CD4-positive, alpha-beta T cell treated with Interleukin-12 subunit alpha and Interleukin-12 subunit beta, for 1 hour (primary cell): ENCODE results near the gene MRPL10.
A peak's percentile ranks its signal among the peaks of the same experiment; 100 is the strongest.

Experiments used
- DNase-seq: peaks from one replicate; pipeline ENCODE4 v3.0.0-alpha.2; 2020

MRPL10 gene

DNA sequence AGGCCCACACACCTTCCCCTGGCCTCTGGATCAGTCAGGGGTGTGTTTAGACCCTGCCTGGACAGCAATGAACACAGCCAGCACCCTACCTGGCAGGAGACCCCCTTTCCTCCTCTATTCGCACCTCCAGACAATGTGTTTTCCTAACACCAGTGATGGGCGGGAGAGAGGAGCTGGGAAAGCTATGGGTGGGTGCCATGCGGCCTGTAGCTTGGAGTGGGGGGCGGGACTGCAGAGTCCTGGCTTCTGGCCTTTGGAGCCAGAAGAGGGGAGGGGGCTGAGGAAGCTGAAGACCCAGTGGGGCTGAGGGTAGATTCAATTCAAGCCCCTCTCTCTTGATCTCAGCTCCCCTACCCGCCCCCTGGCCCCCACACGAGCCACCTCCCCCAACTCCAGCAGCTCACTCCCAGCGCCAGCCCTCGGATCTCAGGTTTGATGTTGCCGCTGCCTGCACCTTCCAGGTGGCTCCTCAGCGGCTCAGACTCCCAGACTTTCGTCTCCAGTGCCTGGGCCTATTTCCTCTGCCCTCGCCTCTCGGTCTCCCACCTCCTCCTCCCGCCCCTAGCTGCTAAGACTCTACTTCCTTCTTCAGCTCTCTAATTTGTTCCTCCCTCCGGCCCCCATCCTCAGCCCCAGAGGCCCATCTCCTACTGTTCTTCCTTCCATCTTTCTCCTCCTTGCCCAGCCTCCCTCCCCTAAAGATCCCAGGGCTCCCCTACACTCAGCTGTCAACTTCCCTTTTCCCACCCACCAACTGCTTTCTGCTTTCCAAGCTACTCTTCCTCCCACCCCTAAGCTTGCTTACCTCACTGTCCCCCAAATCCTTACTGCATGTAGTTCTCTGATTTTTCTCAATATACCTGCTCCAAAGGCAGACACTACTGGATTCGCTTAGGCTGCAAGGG is 26.5 kb upstream of the MRPL10 start:
- DNase-seq = no peak

- DNase-seq = no peak
These were observed 25.5 kb upstream of the MRPL10 start for GRCh38 chr17:47856830-47857229.

GRCh38 chr17:47855737-47856136 is 24.4 kb upstream of the MRPL10 start:
- DNase-seq = no peak

DNA sequence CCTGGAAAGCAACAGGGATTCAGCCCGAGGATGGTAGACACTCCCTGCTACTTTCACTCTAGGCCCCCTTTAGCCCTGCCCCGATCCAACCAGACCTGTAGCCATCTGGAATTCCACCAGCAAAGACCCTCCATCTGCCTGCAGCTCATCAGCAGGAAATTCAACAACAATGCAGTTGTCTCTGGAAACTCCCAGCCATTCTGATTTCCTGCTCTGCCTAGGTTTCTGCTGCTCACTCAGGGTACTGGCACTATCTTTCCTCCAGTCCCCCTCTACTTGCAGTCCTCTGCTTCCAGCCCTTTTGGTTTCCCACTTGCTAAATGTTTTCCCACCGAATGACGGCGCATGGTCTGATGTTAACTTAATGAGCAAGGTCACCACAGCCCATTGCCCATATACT is 22.3 kb upstream of the MRPL10 start:
- no peak for DNase-seq

DNA sequence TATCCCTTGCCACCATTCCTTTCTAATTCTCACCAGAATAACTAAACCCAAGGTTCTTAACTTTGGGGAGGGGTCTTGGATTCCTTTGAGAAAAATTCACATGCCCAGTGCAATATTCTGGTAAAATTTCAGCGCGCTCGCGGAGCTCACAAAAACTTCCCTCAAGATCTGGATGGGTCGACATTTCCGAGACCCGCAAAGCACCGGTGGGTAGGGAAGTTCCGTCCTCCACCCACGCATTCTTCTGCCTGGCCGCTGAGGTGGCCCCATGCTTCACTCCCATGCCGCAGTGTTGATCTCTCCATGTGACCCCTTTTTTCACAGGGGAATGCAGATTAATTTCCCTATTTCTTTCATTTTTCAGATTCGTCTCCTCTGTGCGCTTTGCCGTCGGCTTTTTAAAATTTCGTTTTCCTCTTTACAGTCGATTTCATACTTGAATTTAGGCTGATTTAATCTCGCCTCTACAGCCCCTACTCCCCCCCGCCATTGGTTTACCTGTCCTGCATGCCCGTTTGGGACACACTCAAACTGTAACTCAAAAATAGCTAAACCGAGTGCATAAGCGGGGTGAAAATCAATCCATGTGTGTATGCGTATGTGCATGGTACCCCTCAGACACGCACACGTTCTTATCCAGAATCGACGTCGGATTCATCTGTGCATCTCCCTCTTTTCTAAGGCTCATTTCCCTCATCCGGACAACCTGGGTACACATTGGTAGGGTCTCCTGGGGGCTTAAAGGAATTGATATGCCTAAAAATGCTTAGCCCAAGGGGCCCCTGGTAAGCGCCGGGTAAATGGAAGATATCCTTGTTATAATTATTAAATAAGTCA is 21.0 kb upstream of the MRPL10 start:
- no peak for DNase-seq

DNA sequence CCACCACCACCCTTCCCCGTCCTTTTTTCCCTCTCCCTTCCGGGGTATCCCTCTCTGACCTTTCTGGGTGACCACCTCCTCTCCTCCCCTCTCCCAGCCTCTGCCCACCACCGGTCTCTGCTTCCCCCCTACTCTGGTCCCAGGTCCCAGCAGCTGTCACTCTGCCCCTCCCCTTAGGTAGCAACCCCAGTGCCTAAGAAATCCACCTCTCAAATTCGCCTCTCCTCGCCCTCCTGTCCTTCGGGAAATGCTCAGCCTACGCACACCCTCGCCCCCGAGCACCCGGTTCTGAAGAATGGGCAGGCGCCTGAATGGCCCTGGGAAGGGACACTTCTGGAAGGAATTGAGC is 20.4 kb upstream of the MRPL10 start:
- no peak for DNase-seq

DNA sequence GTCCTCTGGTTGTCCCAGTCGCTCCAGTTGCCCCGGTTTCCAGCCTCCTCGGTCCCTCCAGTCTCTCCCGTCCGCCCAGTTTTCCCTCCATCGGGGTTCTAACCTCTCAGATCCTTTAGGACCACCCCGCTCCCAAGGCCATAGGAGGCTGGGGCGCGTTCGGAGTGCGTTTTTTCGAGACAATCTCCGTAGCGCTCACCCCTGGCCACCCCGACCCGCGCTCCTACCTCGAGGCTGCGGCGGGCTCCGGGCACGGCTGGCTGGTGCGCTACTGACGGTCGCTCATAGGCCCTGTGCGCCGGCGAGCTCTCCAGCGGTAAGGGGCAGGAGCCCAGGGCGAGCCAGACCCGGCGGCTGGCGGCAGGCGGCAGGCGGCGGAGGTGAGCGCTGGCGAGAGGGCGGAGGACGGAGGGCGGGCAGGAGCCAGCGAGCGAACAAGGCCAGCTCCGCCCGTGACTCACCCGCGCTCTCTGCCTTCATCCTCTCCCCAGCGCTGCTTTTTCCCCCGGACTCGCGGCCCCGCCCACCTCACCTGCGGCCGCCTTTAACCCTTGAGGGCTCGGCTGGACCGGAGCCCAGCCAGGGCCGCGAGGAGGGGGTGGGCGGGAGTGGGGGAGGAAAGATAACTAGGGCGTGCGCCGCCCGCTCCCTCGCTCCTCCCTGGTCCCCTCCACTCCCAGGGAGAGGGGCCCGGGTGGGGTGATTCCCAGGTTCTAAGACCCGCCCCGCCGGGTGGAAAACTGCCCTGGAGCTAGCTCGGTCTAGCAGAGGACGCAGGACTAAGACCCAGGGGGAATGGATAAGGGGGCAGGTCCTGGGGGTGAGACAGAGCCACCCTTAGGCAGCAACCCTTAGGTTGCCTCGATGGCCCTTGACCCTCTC is 19.6 kb upstream of the MRPL10 start, which contains the start of gene SP6:
SP6 (minus strand) TSS at position 472 of the 882 bp plus-strand sequence. CDS start 2,734 bp downstream, outside the sequence.
- DNase-seq = peak; percentile 70

DNA sequence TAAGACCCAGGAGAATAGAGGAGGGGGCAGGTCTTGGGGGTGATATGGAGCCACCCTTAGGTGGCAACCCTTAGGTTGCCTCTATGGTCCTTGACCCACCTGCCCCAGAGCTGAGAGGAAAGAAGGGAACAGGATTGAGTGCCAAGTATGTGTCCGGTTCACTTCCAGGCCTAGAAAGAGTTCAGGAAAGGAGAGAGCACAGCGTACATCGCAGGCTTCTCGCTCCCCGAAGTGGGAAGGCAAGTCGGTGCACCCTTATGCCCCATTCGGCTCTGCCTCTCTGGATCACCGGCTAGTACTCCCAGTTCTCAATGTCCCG is 19.0 kb upstream of the MRPL10 start:
- no peak for DNase-seq

- DNase-seq = no peak
These were observed 16.8 kb upstream of the MRPL10 start for GRCh38 chr17:47848198-47848513.

GRCh38 chr17:47847341-47848197 is 16.2 kb upstream of the MRPL10 start:
- peak; percentile 47 for DNase-seq

GRCh38 chr17:47846716-47847340 is 15.5 kb upstream of the MRPL10 start:
- no peak for DNase-seq

GRCh38 chr17:47845716-47846075 is 14.4 kb upstream of the MRPL10 start:
- DNase-seq = no peak

DNA sequence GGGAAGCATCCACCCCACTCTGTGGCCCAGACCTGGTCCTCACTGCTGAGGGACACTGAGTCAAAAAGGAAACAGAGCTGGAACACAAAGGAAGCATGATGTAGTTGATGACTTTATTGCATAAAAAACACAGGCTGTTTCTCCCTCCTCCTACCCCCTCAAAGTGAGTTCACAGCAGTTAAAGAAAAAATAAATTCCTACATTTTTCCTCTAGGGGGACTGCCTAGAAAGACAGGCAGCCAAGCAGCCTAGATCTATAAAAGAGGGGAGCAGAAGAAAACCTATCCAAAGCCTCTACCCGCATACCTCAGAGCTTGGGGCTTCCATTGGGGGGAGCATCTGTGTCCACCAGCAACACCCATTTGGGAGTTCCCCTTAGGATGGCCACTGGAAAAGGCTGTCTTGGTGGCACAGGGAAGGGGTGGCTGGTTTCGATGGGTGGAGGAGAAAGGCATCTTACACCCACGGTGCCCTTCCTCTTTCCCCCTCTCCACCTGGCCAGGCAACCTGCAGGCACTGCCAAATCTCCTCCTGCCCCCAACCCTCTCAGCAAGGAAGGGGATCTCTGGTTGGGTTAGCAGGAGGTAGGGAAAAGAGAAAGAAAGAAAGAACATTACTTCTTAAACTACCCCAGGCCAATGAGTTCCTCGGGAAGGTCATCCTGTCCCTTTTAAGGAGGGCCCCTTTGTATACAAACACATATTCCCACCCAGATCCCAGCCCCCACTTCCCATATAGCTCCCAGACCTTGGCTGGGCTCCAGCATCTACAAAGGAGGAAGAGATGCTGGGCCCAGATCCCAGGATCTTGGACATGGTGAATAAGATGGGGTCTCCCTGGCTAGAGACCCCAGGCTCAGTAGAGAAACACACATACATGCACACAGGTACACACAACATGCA is 13.7 kb upstream of the MRPL10 start:
- no peak for DNase-seq

GRCh38 chr17:47844227-47844626 is 12.9 kb upstream of the MRPL10 start:
- no peak for DNase-seq

GRCh38 chr17:47843391-47843730 is 12.0 kb upstream of the MRPL10 start:
- DNase-seq = no peak

DNA sequence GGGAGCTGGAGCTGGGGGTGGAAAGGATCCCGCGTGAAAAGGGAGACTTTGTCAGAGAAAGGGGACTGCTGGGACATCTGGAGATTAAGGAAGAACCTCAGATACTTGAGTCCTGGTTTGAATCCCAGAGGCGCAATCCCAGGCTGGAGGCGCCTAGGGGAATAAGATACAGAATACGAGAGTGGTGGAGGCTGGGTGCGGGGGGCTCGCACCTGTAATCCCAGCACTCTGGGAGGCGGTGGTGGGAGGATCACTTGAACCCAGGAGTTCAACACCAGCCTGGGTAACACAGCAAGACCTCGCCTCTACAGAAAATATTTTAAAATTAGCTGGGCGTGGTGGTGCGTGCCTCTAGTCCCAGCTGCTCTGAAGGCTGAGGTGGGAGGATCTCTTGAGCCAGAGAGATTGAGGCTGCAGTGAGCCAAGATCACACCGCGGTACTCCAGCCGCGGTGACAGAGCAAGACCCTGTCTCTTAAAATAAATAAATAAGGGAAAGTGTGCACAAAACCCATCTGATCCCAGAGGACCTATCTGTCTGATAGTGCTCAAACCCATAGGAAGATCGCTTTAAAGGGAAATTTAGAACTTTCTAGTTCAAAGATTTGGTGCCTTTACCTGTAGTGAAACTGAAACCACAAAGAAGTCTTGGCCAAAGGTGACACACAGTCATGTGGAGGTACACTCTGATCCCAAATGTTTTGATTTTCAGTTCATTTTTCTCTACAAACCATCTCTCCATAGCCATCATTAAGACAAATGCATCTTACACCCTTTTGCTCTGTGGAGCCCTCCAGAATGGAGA is 10.3 kb upstream of the MRPL10 start:
- DNase-seq = no peak

- peak; percentile 89 for DNase-seq
These were observed 9.6 kb upstream of the MRPL10 start, which contains the start of gene SCRN2 for GRCh38 chr17:47840742-47841487. SCRN2 (minus strand) TSS chr17:47841273; CDS start chr17:47840843, 430 bp downstream.

DNA sequence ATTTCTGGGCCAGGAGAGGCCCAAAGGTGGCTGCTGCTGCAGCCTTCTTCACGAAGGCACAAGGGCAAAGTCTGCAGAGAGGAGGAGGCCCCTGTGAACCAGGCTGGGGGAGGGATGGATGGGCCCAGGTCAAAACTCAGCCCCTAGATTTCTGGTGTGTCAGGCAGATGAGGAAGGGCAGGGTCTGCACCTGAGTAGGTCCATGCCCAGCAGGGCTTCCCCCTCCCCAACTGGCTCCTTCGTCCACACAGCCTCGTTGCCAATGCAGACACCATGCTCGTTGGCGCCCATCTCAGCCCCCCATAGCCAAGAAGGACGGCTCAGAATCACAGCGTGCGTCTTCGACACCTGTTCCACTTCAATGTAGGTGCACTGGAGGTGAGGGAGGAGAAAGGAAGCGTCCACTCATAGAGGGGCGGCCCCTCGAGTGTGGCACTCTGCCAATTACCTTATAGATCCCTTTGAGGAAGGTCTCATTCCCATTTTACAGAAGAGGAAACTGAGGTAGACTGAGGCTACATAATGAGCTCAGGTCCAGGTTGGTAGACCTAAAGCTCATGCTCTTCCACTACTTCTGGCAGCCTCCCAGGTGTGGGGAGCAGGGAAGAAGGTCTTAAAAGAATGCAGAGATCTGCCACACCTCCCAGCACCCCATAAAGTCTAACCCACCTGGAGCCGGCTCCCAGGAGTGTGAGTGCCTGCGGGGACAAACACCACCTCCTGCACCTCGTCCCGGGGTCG is 8.8 kb upstream of the MRPL10 start:
- DNase-seq = no peak
